Activated naive CD4-positive, alpha-beta T cell treated with anti-CD3 and anti-CD28 coated beads, Interleukin-2, amount 50 U/mL, for 72 hours (primary cell): ENCODE results near the gene NOC4L. TPM values are rescaled to one million over a fixed set of nuclear protein-coding genes. Genes with fewer than 3 reads are reported as not detected.

Source experiments
- ATAC-seq, 2 donors: fragments of 150-1000 bp; cut with Tn5 transposase; 2 replicates each; pipeline ENCODE4 v1.10.0; 2021; ENCODE audit warnings: mild to moderate bottlenecking in 2 of 2, moderate library complexity in 2 of 2
- DNase-seq, 2 donors: peaks; one replicate each; pipeline ENCODE4 v3.0.0; 2021 to 2022; ENCODE audit warnings: low spot score in 2 of 2
- H3K27ac Mint-ChIP-seq, 2 donors: one replicate each; pipeline ENCODE4 v1.8.0; 2022; ENCODE audit warnings: mild to moderate bottlenecking in 2 of 2, mixed read lengths in 2 of 2
- H3K36me3 Mint-ChIP-seq, 2 donors: one replicate each; pipeline ENCODE4 v1.8.0; 2022; ENCODE audit warnings: mixed read lengths in 2 of 2
- H3K9me3 Mint-ChIP-seq, 2 donors: one replicate each; pipeline ENCODE4 v1.8.0; 2022; ENCODE audit warnings: mixed read lengths in 2 of 2
- total RNA-seq, 2 donors: library from RNA; stranded (reverse); gene quantifications; one replicate each; pipeline ENCODE4 v1.2.3, GENCODE V29; 2022

NOC4L gene
- total RNA-seq, 2 donors from 2014 or later, result 21.0 to 29.3 TPM

DNA sequence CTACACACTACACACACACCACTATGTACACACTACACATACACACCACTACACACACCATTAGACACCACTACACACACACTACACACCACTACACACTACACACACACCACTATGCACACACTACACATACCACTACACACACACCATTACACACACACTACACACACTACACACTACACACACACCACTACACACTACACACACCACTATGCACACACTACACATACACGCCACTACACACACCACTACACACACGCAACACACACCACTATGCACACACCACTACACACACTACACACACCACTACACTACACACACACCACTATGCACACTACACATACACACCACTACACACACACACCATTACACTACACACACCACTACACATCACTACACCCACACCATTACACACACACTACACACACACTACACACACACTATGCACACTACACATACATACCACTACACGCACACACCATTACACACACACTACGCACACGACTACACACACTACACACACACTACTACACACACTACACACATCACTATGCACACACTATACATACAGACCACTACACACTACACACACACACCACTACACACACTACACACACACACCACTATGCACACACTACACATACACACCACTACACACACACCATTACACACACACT lies 13.6 kb downstream of the NOC4L start:
- Mint-ChIP-seq H3K36me3 (no peaks in the 10 kb centered on the region), H3K27ac (no peak overlapping the region), H3K9me3 (no peaks in the 10 kb centered on the region)
- ATAC-seq (no peak), DNase-seq (no peak)

GRCh38 chr12:132158677-132159554 lies 14.7 kb downstream of the NOC4L start:
- no peak for ATAC-seq
- no peaks in the 10 kb centered on the region for H3K9me3 Mint-ChIP-seq
- H3K36me3 Mint-ChIP-seq, result no peaks in the 10 kb centered on the region

GRCh38 chr12:132159555-132160003 lies 15.3 kb downstream of the NOC4L start:
- Mint-ChIP-seq H3K27ac (no peak overlapping the region), H3K9me3 (no peaks in the 10 kb centered on the region), H3K36me3 (no peaks in the 10 kb centered on the region)
- no peak for ATAC-seq
- DNase-seq, result no peak

More at GRCh38 chr12:132158677-132159554, 14.7 kb downstream of the NOC4L start:
- no peak for DNase-seq
- H3K27ac Mint-ChIP-seq, result no peak overlapping the region

GRCh38 chr12:132160016-132160415 lies 15.8 kb downstream of the NOC4L start:
- DNase-seq, result no peak
- no peaks in the 10 kb centered on the region for H3K9me3 Mint-ChIP-seq
- ATAC-seq, result no peak
- H3K36me3 Mint-ChIP-seq, result no peaks in the 10 kb centered on the region
- H3K27ac Mint-ChIP-seq, result no peak overlapping the region

- Mint-ChIP-seq H3K9me3 (no peaks in the 10 kb centered on the region), H3K27ac (no peak overlapping the region), H3K36me3 (no peaks in the 10 kb centered on the region)
- ATAC-seq, result no peak
- no peak for DNase-seq
Measured at GRCh38 chr12:132160601-132161035, 16.4 kb downstream of the NOC4L start.

- DNase-seq, result no peak
- Mint-ChIP-seq H3K36me3 (no peaks in the 10 kb centered on the region), H3K27ac (no peak overlapping the region), H3K9me3 (peaks cover 0 to 3% of the 10 kb centered on the region in 2 donors)
- ATAC-seq, result peak in 1 of 2 donors; percentile 51
Measured at GRCh38 chr12:132161036-132161781, 17.0 kb downstream of the NOC4L start.

DNA sequence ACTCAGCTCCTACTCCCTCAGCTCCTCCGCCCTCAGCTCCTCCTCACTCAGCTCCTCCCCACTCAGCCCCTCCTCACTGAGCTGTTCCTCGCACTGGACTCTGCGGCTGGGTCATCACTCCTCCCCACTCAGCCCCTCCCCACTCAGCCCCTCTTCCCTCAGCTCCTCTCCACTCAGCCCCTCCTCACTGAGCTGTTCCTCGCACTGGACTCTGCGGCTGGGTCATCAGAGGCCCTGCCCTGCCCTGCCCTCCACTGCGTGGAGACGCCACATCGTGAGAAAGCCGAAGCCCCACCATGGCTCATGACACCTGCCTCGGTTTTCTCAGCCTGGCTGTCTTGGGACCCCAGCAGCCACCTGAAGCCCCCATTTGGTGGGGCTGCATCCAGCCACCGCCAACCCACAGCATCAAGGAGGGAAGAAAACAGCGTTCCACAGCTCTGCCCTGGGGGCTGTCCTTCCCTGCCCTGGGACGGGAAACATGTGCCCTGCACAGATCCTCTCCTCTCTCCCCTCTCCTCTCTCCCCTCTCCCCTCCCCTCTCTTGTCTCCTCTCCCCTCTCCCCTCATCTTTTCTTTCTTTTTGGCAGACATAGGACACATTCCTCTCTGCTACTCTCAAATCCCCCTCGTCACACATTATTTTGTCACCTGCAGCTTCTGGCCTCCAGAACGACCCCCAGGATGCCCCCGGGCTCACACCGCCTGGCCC lies 17.7 kb downstream of the NOC4L start:
- Mint-ChIP-seq H3K27ac (no peak overlapping the region), H3K36me3 (no peaks in the 10 kb centered on the region), H3K9me3 (peaks cover 4 to 8% of the 10 kb centered on the region in 2 donors)
- DNase-seq (no peak), ATAC-seq (no peak)

DNA sequence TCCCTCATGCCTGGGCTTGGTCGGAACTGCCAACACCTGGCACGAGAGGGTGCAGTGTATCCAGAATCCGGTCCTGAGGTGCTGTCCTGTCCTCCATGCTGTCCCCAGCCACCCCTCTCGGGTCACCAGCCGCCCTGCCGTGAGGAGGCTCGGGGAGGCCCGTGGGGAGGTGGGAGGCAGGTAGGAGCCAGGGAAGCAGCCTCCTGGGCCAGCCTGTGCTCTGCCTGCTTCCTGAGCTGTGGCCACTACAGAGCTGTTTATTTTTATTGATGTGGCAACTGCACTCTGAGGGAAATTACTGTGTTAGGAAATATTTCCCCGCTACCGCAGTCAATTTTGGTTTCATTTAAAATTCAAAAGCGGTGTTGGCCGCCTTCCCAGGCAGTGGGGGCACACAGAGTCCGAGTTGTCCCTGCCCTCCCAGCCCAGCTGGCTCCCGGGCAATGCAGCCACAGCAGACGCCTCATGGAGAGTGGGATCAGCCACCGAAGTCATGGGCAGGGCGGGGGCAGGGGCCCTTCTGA lies 18.3 kb downstream of the NOC4L start:
- Mint-ChIP-seq H3K36me3 (no peaks in the 10 kb centered on the region), H3K9me3 (peaks cover 7 to 11% of the 10 kb centered on the region in 2 donors), H3K27ac (no peak overlapping the region)
- DNase-seq, result no peak
- peak; percentile 46 to 55 for ATAC-seq

GRCh38 chr12:132163041-132163910 lies 19.0 kb downstream of the NOC4L start:
- Mint-ChIP-seq H3K36me3 (no peaks in the 10 kb centered on the region), H3K9me3 (peaks cover 7 to 11% of the 10 kb centered on the region in 2 donors), H3K27ac (no peak overlapping the region)
- peak in 1 of 2 donors; percentile 27 for ATAC-seq
- no peak for DNase-seq

- peak; percentile 29 to 39 for ATAC-seq
- H3K9me3 Mint-ChIP-seq, result peaks cover 7 to 11% of the 10 kb centered on the region in 2 donors
- no peaks in the 10 kb centered on the region for H3K36me3 Mint-ChIP-seq
- no peak overlapping the region for H3K27ac Mint-ChIP-seq
- no peak for DNase-seq
Measured at GRCh38 chr12:132163911-132164288, 19.6 kb downstream of the NOC4L start.

DNA sequence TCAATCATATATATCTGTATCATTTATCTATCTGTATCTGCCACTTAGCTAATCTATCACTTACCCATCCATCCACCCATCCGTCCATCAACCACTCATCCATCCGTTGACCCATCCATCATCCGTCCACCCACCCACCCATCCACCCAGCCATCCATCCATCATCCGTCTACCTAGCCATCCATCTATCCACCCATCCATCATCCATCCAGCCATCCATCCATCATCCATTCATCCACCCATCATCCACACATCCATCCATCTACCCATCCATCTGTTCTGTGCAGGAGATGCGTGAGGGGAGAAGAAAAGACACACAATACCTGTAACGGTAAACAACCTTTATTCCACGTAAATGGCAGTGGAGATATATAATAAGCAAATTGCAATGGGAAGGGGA lies 20.2 kb downstream of the NOC4L start:
- H3K36me3 Mint-ChIP-seq, result no peaks in the 10 kb centered on the region
- no peak overlapping the region for H3K27ac Mint-ChIP-seq
- ATAC-seq (no peak), DNase-seq (no peak)
- peaks cover 7 to 11% of the 10 kb centered on the region in 2 donors for H3K9me3 Mint-ChIP-seq

- H3K36me3 Mint-ChIP-seq, result no peaks in the 10 kb centered on the region
- ATAC-seq (no peak), DNase-seq (no peak)
- H3K9me3 Mint-ChIP-seq, result peaks cover 7 to 11% of the 10 kb centered on the region in 2 donors
- no peak overlapping the region for H3K27ac Mint-ChIP-seq
Measured at GRCh38 chr12:132165584-132165983, 21.3 kb downstream of the NOC4L start.

- peaks cover 7 to 11% of the 10 kb centered on the region in 2 donors for H3K9me3 Mint-ChIP-seq
- no peaks in the 10 kb centered on the region for H3K36me3 Mint-ChIP-seq
- DNase-seq, result no peak
- ATAC-seq, result no peak
- H3K27ac Mint-ChIP-seq, result no peak overlapping the region
Measured at GRCh38 chr12:132166093-132166492, 21.8 kb downstream of the NOC4L start.

- ATAC-seq (no peak), DNase-seq (no peak)
- no peaks in the 10 kb centered on the region for H3K36me3 Mint-ChIP-seq
- peaks cover 7 to 11% of the 10 kb centered on the region in 2 donors for H3K9me3 Mint-ChIP-seq
- H3K27ac Mint-ChIP-seq, result no peak overlapping the region
Measured at GRCh38 chr12:132166801-132167591, 22.7 kb downstream of the NOC4L start.
